Smooth muscle cell (in vitro differentiated cells): Measurements from ENCODE around the gene SPOCK3. TPM values are rescaled to one million over a fixed set of nuclear protein-coding genes. Genes with fewer than 3 reads are reported as not detected.

ENCODE experiments used
- DNase-seq: peaks from one replicate; lab custom pipeline; 2025; ENCODE audit not compliant: unreplicated experiment; lab: John Stamatoyannopoulos, UW
- H2AFZ ChIP-seq: fragments of 200-600 bp; sonication (generic); 2 replicates; pipeline ENCODE4 v1.6.0; 2016; ENCODE audit warnings: antibody characterized with exemption, low read depth, mild to moderate bottlenecking
- H3F3A ChIP-seq: fragments of 200-600 bp; sonication (generic); 2 replicates; pipeline ENCODE4 v1.6.0; 2017; ENCODE audit warnings: antibody characterized with exemption, low read depth
- H3K27ac ChIP-seq: fragments of 200-600 bp; sonication (generic); 2 replicates; pipeline ENCODE4 v1.5.1; 2016; ENCODE audit warnings: low read depth, mild to moderate bottlenecking
- H3K27me3 ChIP-seq: fragments of 200-600 bp; sonication (generic); 2 replicates; pipeline ENCODE4 v1.6.1; 2016; ENCODE audit warnings: low read depth, mild to moderate bottlenecking
- H3K36me3 ChIP-seq: fragments of 200-600 bp; sonication (generic); 2 replicates; pipeline ENCODE4 v1.5.1; 2016; ENCODE audit warnings: low read depth
- H3K4me1 ChIP-seq: fragments of 200-600 bp; sonication (generic); 2 replicates; pipeline ENCODE4 v1.5.1; 2016; ENCODE audit warnings: low read depth
- H3K4me2 ChIP-seq: fragments of 200-600 bp; sonication (generic); 2 replicates; pipeline ENCODE4 v1.6.0; 2016; ENCODE audit warnings: mild to moderate bottlenecking
- H3K4me3 ChIP-seq: fragments of 200-600 bp; sonication (generic); 2 replicates; pipeline ENCODE4 v1.5.1; 2016; ENCODE audit warnings: mild to moderate bottlenecking
- H3K79me2 ChIP-seq: fragments of 200-600 bp; sonication (generic); 2 replicates; pipeline ENCODE4 v1.6.0; 2016; ENCODE audit warnings: low read depth, mild to moderate bottlenecking
- H3K9ac ChIP-seq: fragments of 200-600 bp; sonication (generic); 2 replicates; pipeline ENCODE4 v1.6.0; 2016; ENCODE audit warnings: low read depth
- H3K9me3 ChIP-seq: fragments of 200-600 bp; sonication (generic); replicated peaks from 2 replicates; pipeline ENCODE4 v1.5.1; 2016; ENCODE audit warnings: low read depth
- H4K20me1 ChIP-seq: fragments of 200-600 bp; sonication (generic); 2 replicates; pipeline ENCODE4 v1.6.0; 2016; ENCODE audit warnings: low read depth
- WGBS: methylation state at CpG from one replicate; pipeline ENCODE4 v1.1.7; 2016; ENCODE audit warnings: low lambda C conversion rate; 5-methylcytosine and 5-hydroxymethylcytosine counted together
- polyA plus RNA-seq: library from polyadenylated mRNA; unstranded; fragments of >200 nt; fragmentation: Nextera tagmentation; extraction: Ambion mirVana; gene quantifications from 2 replicates; pipeline ENCODE4 v1.2.1, GENCODE V29; 2016
- total RNA-seq: library from RNA; depleted of rRNA; stranded (reverse); fragments of >200 nt; gene quantifications from 2 replicates; pipeline ENCODE4 v1.2.3, GENCODE V29; 2014
- TF ChIP-seq, protein P1 (sequence below): fragments of 200-600 bp; sonication (generic); IDR thresholded peaks from 2 replicates; pipeline ENCODE4 v1.5.1; 2017; ENCODE audit warnings: borderline replicate concordance, mild to moderate bottlenecking, antibody characterized with exemption; ENCODE audit not compliant: insufficient read depth, poor library complexity, severe bottlenecking

SPOCK3 gene
- total and polyA plus RNA-seq, 2 experiments from 2014 or later, result 0.49 TPM; not detected in 1

DNA sequence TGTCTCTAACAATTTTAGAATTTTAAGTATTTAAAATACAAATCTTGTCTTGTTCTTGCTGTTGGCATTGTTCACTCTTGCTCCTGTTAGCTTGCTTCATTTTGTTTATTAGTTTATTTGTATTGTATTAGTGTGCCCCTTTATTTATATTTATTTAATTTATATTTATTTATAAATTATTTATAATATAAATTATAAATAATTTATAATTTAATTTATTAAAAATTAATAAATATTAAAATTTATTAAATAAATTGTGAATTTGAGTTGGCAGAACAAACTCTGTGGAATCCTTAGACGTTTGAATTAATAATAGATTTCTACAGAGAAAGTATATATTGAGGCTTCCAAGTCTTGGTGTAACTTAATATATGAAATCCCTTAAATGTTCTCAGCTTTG, 331.4 kb downstream of the SPOCK3 start:
- TF ChIP-seq, protein P1, sequence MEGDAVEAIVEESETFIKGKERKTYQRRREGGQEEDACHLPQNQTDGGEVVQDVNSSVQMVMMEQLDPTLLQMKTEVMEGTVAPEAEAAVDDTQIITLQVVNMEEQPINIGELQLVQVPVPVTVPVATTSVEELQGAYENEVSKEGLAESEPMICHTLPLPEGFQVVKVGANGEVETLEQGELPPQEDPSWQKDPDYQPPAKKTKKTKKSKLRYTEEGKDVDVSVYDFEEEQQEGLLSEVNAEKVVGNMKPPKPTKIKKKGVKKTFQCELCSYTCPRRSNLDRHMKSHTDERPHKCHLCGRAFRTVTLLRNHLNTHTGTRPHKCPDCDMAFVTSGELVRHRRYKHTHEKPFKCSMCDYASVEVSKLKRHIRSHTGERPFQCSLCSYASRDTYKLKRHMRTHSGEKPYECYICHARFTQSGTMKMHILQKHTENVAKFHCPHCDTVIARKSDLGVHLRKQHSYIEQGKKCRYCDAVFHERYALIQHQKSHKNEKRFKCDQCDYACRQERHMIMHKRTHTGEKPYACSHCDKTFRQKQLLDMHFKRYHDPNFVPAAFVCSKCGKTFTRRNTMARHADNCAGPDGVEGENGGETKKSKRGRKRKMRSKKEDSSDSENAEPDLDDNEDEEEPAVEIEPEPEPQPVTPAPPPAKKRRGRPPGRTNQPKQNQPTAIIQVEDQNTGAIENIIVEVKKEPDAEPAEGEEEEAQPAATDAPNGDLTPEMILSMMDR, result no peak
- WGBS, result 54% methylated on average over 1 of the region's 1 CpG

DNA sequence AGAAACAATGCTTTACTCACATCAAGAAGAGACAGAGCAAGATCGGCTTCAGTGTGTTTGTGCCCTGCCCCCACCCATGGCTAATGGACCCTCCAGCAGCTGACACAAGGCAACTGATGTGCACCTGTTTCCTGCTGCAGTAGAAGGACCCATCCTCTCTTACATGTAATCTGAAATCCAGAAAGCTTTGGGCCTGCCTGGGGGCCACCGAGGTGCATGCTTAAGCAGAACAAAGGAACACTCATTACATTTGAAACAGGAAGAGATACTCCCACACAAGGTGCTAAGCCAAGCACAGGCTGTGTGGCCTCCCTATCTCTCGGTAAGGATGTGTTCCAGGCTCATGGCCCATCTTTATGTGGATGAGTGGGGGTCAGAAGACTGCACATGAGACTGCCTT, 338.0 kb downstream of the SPOCK3 start:
- no peaks in the 10 kb centered on the region for H4K20me1 ChIP-seq
- no peaks in the 10 kb centered on the region for H3K79me2 ChIP-seq
- H3K27me3 ChIP-seq, result no peaks in the 10 kb centered on the region
- H3F3A ChIP-seq, result no peaks in the 10 kb centered on the region
- H3K4me3 ChIP-seq, result no peak overlapping the region
- no peaks in the 10 kb centered on the region for H3K9me3 ChIP-seq
- no peak overlapping the region for H2AFZ ChIP-seq
- no peak overlapping the region for H3K4me2 ChIP-seq
- H3K4me1 ChIP-seq, result peaks cover 2% of the 10 kb centered on the region
- no peak overlapping the region for H3K27ac ChIP-seq
- DNase-seq, result no peak
- H3K36me3 ChIP-seq, result no peaks in the 10 kb centered on the region
- TF ChIP-seq, protein P1, result no peak
- 44% methylated on average over 3 of the region's 3 CpGs for WGBS
- H3K9ac ChIP-seq, result no peak overlapping the region

More for the DNA sequence above, 331.4 kb downstream of the SPOCK3 start:
- no peak overlapping the region for H3K4me3 ChIP-seq
- no peak for DNase-seq
- no peak overlapping the region for H3K27ac ChIP-seq
- H3F3A ChIP-seq, result no peaks in the 10 kb centered on the region
- H3K9ac ChIP-seq, result no peak overlapping the region
- no peak overlapping the region for H3K4me2 ChIP-seq
- H3K36me3 ChIP-seq, result no peaks in the 10 kb centered on the region
- H3K79me2 ChIP-seq, result no peaks in the 10 kb centered on the region
- H3K27me3 ChIP-seq, result no peaks in the 10 kb centered on the region
- H3K9me3 ChIP-seq, result no peaks in the 10 kb centered on the region
- no peaks in the 10 kb centered on the region for H3K4me1 ChIP-seq
- H4K20me1 ChIP-seq, result no peaks in the 10 kb centered on the region
- H2AFZ ChIP-seq, result no peak overlapping the region

DNA sequence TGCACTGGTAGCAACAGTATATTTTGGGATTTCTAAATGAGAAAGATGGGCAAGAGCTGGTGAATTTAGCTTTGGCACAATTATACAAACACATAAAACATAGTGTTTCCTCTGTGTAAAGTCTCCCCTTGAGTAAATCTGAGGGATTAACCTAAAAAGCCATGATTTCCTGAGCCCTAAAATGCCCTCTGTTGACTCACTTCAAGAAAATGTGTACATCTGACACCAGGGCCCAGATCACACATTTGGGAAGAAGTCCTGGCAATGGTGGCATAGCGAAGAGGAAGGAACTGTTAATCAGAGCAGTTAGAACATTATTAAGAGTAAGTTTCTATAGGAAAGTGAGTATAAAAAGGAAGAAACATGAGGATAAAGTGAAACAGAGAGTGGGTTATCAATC, 338.5 kb downstream of the SPOCK3 start:
- no peaks in the 10 kb centered on the region for H3F3A ChIP-seq
- H3K27me3 ChIP-seq, result no peaks in the 10 kb centered on the region
- peaks cover 2% of the 10 kb centered on the region for H3K4me1 ChIP-seq
- no peak overlapping the region for H3K4me3 ChIP-seq
- H3K79me2 ChIP-seq, result no peaks in the 10 kb centered on the region
- DNase-seq, result no peak
- no peaks in the 10 kb centered on the region for H3K9me3 ChIP-seq
- no peak overlapping the region for H3K9ac ChIP-seq
- no peaks in the 10 kb centered on the region for H4K20me1 ChIP-seq
- H3K4me2 ChIP-seq, result no peak overlapping the region
- 71% methylated on average over 1 of the region's 1 CpG for WGBS
- no peak overlapping the region for H2AFZ ChIP-seq
- TF ChIP-seq, protein P1, result no peak
- no peak overlapping the region for H3K27ac ChIP-seq
- no peaks in the 10 kb centered on the region for H3K36me3 ChIP-seq

DNA sequence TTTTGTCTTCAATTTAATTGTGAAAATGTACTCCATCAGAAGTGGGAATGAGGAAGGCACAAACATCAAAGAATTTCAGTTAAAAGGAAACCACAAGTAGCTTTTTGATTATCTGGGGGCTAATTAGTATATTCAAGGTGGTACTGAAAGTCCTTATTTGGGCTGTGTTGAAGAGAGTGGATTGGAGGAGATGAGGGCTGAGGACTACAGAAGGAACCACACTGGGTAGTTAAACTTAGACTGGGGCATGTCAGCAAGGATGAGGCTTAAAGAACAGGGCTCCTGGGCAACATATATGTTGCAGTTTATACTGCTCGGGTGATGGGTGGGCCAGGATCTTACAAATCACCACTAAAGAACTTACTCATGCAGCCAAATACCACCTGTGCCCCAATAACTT, 346.8 kb downstream of the SPOCK3 start:
- Histone ChIP-seq H3K4me2 (no peak overlapping the region), H3K79me2 (no peaks in the 10 kb centered on the region), H3K4me1 (no peaks in the 10 kb centered on the region), H3K27me3 (no peaks in the 10 kb centered on the region), H3F3A (no peaks in the 10 kb centered on the region), H2AFZ (no peak overlapping the region), H3K9me3 (no peaks in the 10 kb centered on the region), H3K27ac (no peak overlapping the region), H4K20me1 (no peaks in the 10 kb centered on the region), H3K4me3 (no peak overlapping the region), H3K9ac (no peak overlapping the region), H3K36me3 (no peaks in the 10 kb centered on the region)
- TF ChIP-seq, protein P1, result no peak
- no peak for DNase-seq
- WGBS, result 100% methylated on average over 1 of the region's 1 CpG
